Measurements from ENCODE around the gene ABHD17A.

The ABHD17A gene

GRCh38 chr19:1854542-1855039 lies 30.7 kb downstream of the ABHD17A start:
- no peak for DNase-seq (ENCODE audit: low read depth in 1 of 2, low spot score in 1 of 2)

GRCh38 chr19:1854039-1854541 lies 31.2 kb downstream of the ABHD17A start:
- DNase-seq (ENCODE audit: low read depth in 1 of 2, low spot score in 1 of 2), result no peak

GRCh38 chr19:1853295-1854038 lies 31.8 kb downstream of the ABHD17A start:
- peak; percentile 65 to 77 for DNase-seq (ENCODE audit: low read depth in 1 of 2, low spot score in 1 of 2)

GRCh38 chr19:1852581-1853128 lies 32.6 kb downstream of the ABHD17A start:
- no peak for DNase-seq (ENCODE audit: low read depth in 1 of 2, low spot score in 1 of 2)

GRCh38 chr19:1851654-1852580 lies 33.4 kb downstream of the ABHD17A start:
- peak in 1 of 2 donors; percentile 56 for DNase-seq (ENCODE audit: low read depth in 1 of 2, low spot score in 1 of 2)

- no peak for DNase-seq (ENCODE audit: low read depth in 1 of 2, low spot score in 1 of 2)
Measured at GRCh38 chr19:1850809-1851653, 34.3 kb downstream of the ABHD17A start.

- DNase-seq (ENCODE audit: low read depth in 1 of 2, low spot score in 1 of 2), result no peak
Measured at GRCh38 chr19:1849886-1850398, 35.4 kb downstream of the ABHD17A start.

- no peak for DNase-seq (ENCODE audit: low read depth in 1 of 2, low spot score in 1 of 2)
Measured at GRCh38 chr19:1849132-1849474, 36.2 kb downstream of the ABHD17A start.

- peak; percentile 96 for DNase-seq (ENCODE audit: low read depth in 1 of 2, low spot score in 1 of 2)
Measured at GRCh38 chr19:1848399-1849131, 36.7 kb downstream of the ABHD17A start, which contains the start of gene REXO1. Gene REXO1, minus strand, starts transcription at chr19:1848483. Its CDS starts 125 bp downstream, at chr19:1848358.

GRCh38 chr19:1847684-1848398 lies 37.5 kb downstream of the ABHD17A start:
- DNase-seq (ENCODE audit: low read depth in 1 of 2, low spot score in 1 of 2), result no peak

- no peak for DNase-seq (ENCODE audit: low read depth in 1 of 2, low spot score in 1 of 2)
Measured at GRCh38 chr19:1847348-1847683, 38.0 kb downstream of the ABHD17A start.

- DNase-seq (ENCODE audit: low read depth in 1 of 2, low spot score in 1 of 2), result no peak
Measured at GRCh38 chr19:1846517-1847204, 38.6 kb downstream of the ABHD17A start.

GRCh38 chr19:1845642-1846041 lies 39.7 kb downstream of the ABHD17A start:
- DNase-seq (ENCODE audit: low read depth in 1 of 2, low spot score in 1 of 2), result no peak

- no peak for DNase-seq (ENCODE audit: low read depth in 1 of 2, low spot score in 1 of 2)
Measured at GRCh38 chr19:1845125-1845515, 40.2 kb downstream of the ABHD17A start.

- no peak for DNase-seq (ENCODE audit: low read depth in 1 of 2, low spot score in 1 of 2)
Measured at GRCh38 chr19:1844513-1845124, 40.7 kb downstream of the ABHD17A start.

GRCh38 chr19:1843646-1844394 lies 41.5 kb downstream of the ABHD17A start:
- DNase-seq (ENCODE audit: low read depth in 1 of 2, low spot score in 1 of 2), result no peak

GRCh38 chr19:1843116-1843515 lies 42.2 kb downstream of the ABHD17A start:
- DNase-seq (ENCODE audit: low read depth in 1 of 2, low spot score in 1 of 2), result no peak
